ENCODE results near the gene SH3D21. TPM values are rescaled to one million over a fixed set of nuclear protein-coding genes. Genes with fewer than 3 reads are reported as not detected.

The SH3D21 gene
- total RNA-seq, 2 experiments from 2014 or later, result 1.9 to 2.6 TPM

GRCh38 chr1:36269408-36269838 is 36.7 kb upstream of the SH3D21 start:
- Mint-ChIP-seq H3K4me1 (ENCODE audit: low read depth) (peaks cover 25% of the 10 kb centered on the region), H3K4me3 (no peak overlapping the region), H3K27me3 (no peaks in the 10 kb centered on the region), H3K36me3 (ENCODE audit: low read depth) (peaks cover 59% of the 10 kb centered on the region), H3K9me3 (no peaks in the 10 kb centered on the region), H3K27ac (no peak overlapping the region)
- H3K36me3 ChIP-seq (ENCODE audit: insufficient read depth, low read length), result peaks cover 50% of the 10 kb centered on the region
- ChIA-PET POLR2A (interaction anchor here (0.6 kb wide), 1 partner anchor 232 kb away, joined by 3 read pairs; no protein-coding TSS in a partner anchor), CTCF (no interaction called here)
- H3K4me1 ChIP-seq (ENCODE audit: insufficient read depth, low read length), result no peaks in the 10 kb centered on the region
- no peak overlapping the region for H3K27ac ChIP-seq (ENCODE audit: low read depth in 1 of 2, low read length in 2 of 2)
- H3K9me3 ChIP-seq (ENCODE audit: control insufficient read depth in 1 of 2, insufficient read depth in 1 of 2, low read length in 2 of 2), result no peaks in the 10 kb centered on the region
- TF ChIP-seq CTCF (IDR thresholded peaks at IDR 0.05), result no peak
- ATAC-seq (ENCODE audit: poor library complexity) (no peak), DNase-seq (no peak)
- no peak overlapping the region for H3K4me3 ChIP-seq (ENCODE audit: low read length)
- no peaks in the 10 kb centered on the region for H3K27me3 ChIP-seq (ENCODE audit: control insufficient read depth in 1 of 2, insufficient read depth in 2 of 2, low read length in 2 of 2)
- intact Hi-C loops (cut with DNase I, micrococcal nuclease), result no loop called here

- ATAC-seq (ENCODE audit: poor library complexity), result no peak
- Histone ChIP-seq H3K4me3 (ENCODE audit: low read length) (no peak overlapping the region), H3K9me3 (ENCODE audit: control insufficient read depth in 1 of 2, insufficient read depth in 1 of 2, low read length in 2 of 2) (no peaks in the 10 kb centered on the region), H3K27me3 (ENCODE audit: control insufficient read depth in 1 of 2, insufficient read depth in 2 of 2, low read length in 2 of 2) (no peaks in the 10 kb centered on the region), H3K36me3 (ENCODE audit: insufficient read depth, low read length) (peaks cover 38% of the 10 kb centered on the region), H3K27ac (ENCODE audit: low read depth in 1 of 2, low read length in 2 of 2) (no peak overlapping the region), H3K4me1 (ENCODE audit: insufficient read depth, low read length) (peaks cover 6% of the 10 kb centered on the region)
- Mint-ChIP-seq H3K4me3 (no peak overlapping the region), H3K27me3 (no peaks in the 10 kb centered on the region), H3K4me1 (ENCODE audit: low read depth) (peaks cover 14% of the 10 kb centered on the region), H3K9me3 (no peaks in the 10 kb centered on the region), H3K27ac (peak overlapping the region; percentile 13), H3K36me3 (ENCODE audit: low read depth) (peaks cover 47% of the 10 kb centered on the region)
- no peak for DNase-seq
- TF ChIP-seq CTCF (IDR thresholded peaks at IDR 0.05), result no peak
- intact Hi-C loops (cut with DNase I, micrococcal nuclease), result no loop called here
- ChIA-PET POLR2A (no interaction called here), CTCF (interaction anchor here (0.6 to 0.7 kb wide), 2 partner anchors 9 to 25 kb away, joined by 3 read pairs; no protein-coding TSS in a partner anchor)
These were observed 33.1 kb upstream of the SH3D21 start for GRCh38 chr1:36273024-36273423.

GRCh38 chr1:36274201-36274600 is 32.0 kb upstream of the SH3D21 start:
- POLR2A ChIA-PET, result interaction anchor here (0.6 to 0.7 kb wide), 3 partner anchors 53 to 134 kb away, joined by 3 to 4 read pairs (median 4); no protein-coding TSS in a partner anchor

More at GRCh38 chr1:36274201-36274600, 32.0 kb upstream of the SH3D21 start:
- H3K4me1 Mint-ChIP-seq (ENCODE audit: low read depth), result peaks cover 12% of the 10 kb centered on the region
- H3K36me3 ChIP-seq (ENCODE audit: insufficient read depth, low read length), result peaks cover 30% of the 10 kb centered on the region
- no peaks in the 10 kb centered on the region for H3K27me3 Mint-ChIP-seq
- H3K27me3 ChIP-seq (ENCODE audit: control insufficient read depth in 1 of 2, insufficient read depth in 2 of 2, low read length in 2 of 2), result no peaks in the 10 kb centered on the region
- TF ChIP-seq CTCF (IDR thresholded peaks at IDR 0.05), result no peak
- peaks cover 39% of the 10 kb centered on the region for H3K36me3 Mint-ChIP-seq (ENCODE audit: low read depth)
- no peak overlapping the region for H3K4me3 Mint-ChIP-seq
- CTCF ChIA-PET, result no interaction called here
- peaks cover 6% of the 10 kb centered on the region for H3K4me1 ChIP-seq (ENCODE audit: insufficient read depth, low read length)
- H3K27ac ChIP-seq (ENCODE audit: low read depth in 1 of 2, low read length in 2 of 2), result no peak overlapping the region
- intact Hi-C loops (cut with DNase I, micrococcal nuclease), result no loop called here
- no peak overlapping the region for H3K4me3 ChIP-seq (ENCODE audit: low read length)
- H3K9me3 ChIP-seq (ENCODE audit: control insufficient read depth in 1 of 2, insufficient read depth in 1 of 2, low read length in 2 of 2), result no peaks in the 10 kb centered on the region
- no peak overlapping the region for H3K27ac Mint-ChIP-seq
- H3K9me3 Mint-ChIP-seq, result no peaks in the 10 kb centered on the region
- no peak for DNase-seq
- no peak for ATAC-seq (ENCODE audit: poor library complexity)
